Activated CD8-positive, alpha-beta T cell treated with anti-CD3 and anti-CD28 coated beads, Interleukin-2, amount 10 ng/mL, durations not matched to agents 7 days and 5 days (primary cell): ENCODE measurements around the gene RPL22. TPM values are rescaled to one million over a fixed set of nuclear protein-coding genes. Genes with fewer than 3 reads are reported as not detected.

ENCODE experiments used
- ATAC-seq: fragments of 150-1000 bp; cut with Tn5 transposase; one replicate; pipeline ENCODE4 v1.10.0; 2021; ENCODE audit warnings: moderate library complexity
- CTCF ChIA-PET: fragments of 350-600 bp; sonication (Branson Sonifier 250); formaldehyde crosslinking; loops from one replicate; lab custom pipeline; 2021; ENCODE audit warnings: antibody characterized with exemption; lab: Charles Lee
- POLR2A ChIA-PET: fragments of 350-600 bp; sonication (Branson Sonifier 250); formaldehyde crosslinking; loops from one replicate; lab custom pipeline; 2021; ENCODE audit warnings: antibody characterized with exemption; lab: Charles Lee
- DNase-seq: peaks from one replicate; pipeline ENCODE4 v3.0.0-alpha.2; 2020
- H3K27ac Mint-ChIP-seq: one replicate; pipeline ENCODE4 v1.8.0; 2021; ENCODE audit warnings: mild to moderate bottlenecking, mixed read lengths
- H3K27me3 Mint-ChIP-seq: one replicate; pipeline ENCODE4 v1.8.0; 2021; ENCODE audit warnings: low read depth, mixed read lengths
- H3K36me3 Mint-ChIP-seq: one replicate; pipeline ENCODE4 v1.8.0; 2021; ENCODE audit warnings: low read depth, mixed read lengths
- H3K4me1 Mint-ChIP-seq: one replicate; pipeline ENCODE4 v1.8.0; 2021; ENCODE audit warnings: low read depth, mixed read lengths
- H3K4me3 Mint-ChIP-seq: one replicate; pipeline ENCODE4 v1.8.0; 2021; ENCODE audit warnings: mild to moderate bottlenecking, mixed read lengths
- H3K9me3 Mint-ChIP-seq: one replicate; pipeline ENCODE4 v1.8.0; 2022; ENCODE audit warnings: mixed read lengths; ENCODE audit not compliant: insufficient read depth
- total RNA-seq, 2 experiments: library from RNA; stranded (reverse); gene quantifications; one replicate each; pipeline ENCODE4 v1.2.3, GENCODE V29; 2021

RPL22 gene
- total RNA-seq: 100 to 1,000 TPM; 304 to 325 TPM

GRCh38 chr1:6199298-6200187, at the start of gene RPL22:
RPL22 (minus strand) TSS chr1:6199595; CDS start chr1:6199573, 22 bp downstream.
- ATAC-seq: peak; percentile 98
- CTCF ChIA-PET: interaction anchor here (1.1 to 3.6 kb wide), 5 partner anchors 14 to 170 kb away, joined by 3 to 13 read pairs (median 4); no protein-coding TSS in a partner anchor
- H3K4me1 Mint-ChIP-seq: peaks cover 42% of the 10 kb centered on the region
- peak within 1 kb of the TSS; percentile 70 for H3K27ac Mint-ChIP-seq
- H3K36me3 Mint-ChIP-seq: peaks cover 27% of the 10 kb centered on the region
- POLR2A ChIA-PET: interaction anchor here (1.0 to 1.2 kb wide), 3 partner anchors 9 to 206 kb away, joined by 3 read pairs; no protein-coding TSS in a partner anchor
- no peaks in the 10 kb centered on the region for H3K27me3 Mint-ChIP-seq
- peak within 1 kb of the TSS; percentile 82 for H3K4me3 Mint-ChIP-seq
- DNase-seq: peak; percentile 99
- H3K9me3 Mint-ChIP-seq: no peaks in the 10 kb centered on the region

- CTCF ChIA-PET: interaction anchor here (0.9 to 5.1 kb wide), 11 partner anchors 12 to 232 kb away, joined by 3 to 73 read pairs (median 6); partner anchors contain the start of genes ACOT7 and ICMT
- Mint-ChIP-seq H3K36me3 (no peaks in the 10 kb centered on the region), H3K9me3 (no peaks in the 10 kb centered on the region), H3K27me3 (peaks cover 58% of the 10 kb centered on the region), H3K4me1 (peaks cover 12% of the 10 kb centered on the region), H3K27ac (no peak overlapping the region), H3K4me3 (no peak overlapping the region)
- POLR2A ChIA-PET: no interaction called here
- no peak for DNase-seq
- ATAC-seq: no peak
Observed at GRCh38 chr1:6248161-6248776, 48.9 kb upstream of the RPL22 start.

GRCh38 chr1:6247651-6248050, 48.3 kb upstream of the RPL22 start:
- POLR2A ChIA-PET: no interaction called here

GRCh38 chr1:6246497-6247467, 47.4 kb upstream of the RPL22 start:
- ATAC-seq (peak; percentile 64), DNase-seq (peak; percentile 85)
- no peaks in the 10 kb centered on the region for H3K9me3 Mint-ChIP-seq
- H3K4me1 Mint-ChIP-seq: peaks cover 10% of the 10 kb centered on the region
- H3K36me3 Mint-ChIP-seq: no peaks in the 10 kb centered on the region
- peak overlapping the region; percentile 57 for H3K4me3 Mint-ChIP-seq
- no peak overlapping the region for H3K27ac Mint-ChIP-seq
- ChIA-PET CTCF (interaction anchor here (0.6 to 5.1 kb wide), 55 partner anchors 9 to 306 kb away, joined by 3 to 73 read pairs (median 4); partner anchors contain the start of genes ACOT7, GPR153, HES2 and ICMT), POLR2A (interaction anchor here (1.0 kb wide), 2 partner anchors 157 to 243 kb away, joined by 3 read pairs; no protein-coding TSS in a partner anchor)
- H3K27me3 Mint-ChIP-seq: peaks cover 58% of the 10 kb centered on the region

More at GRCh38 chr1:6247651-6248050, 48.3 kb upstream of the RPL22 start:
- Mint-ChIP-seq H3K27me3 (peaks cover 61% of the 10 kb centered on the region), H3K4me1 (peaks cover 12% of the 10 kb centered on the region), H3K36me3 (no peaks in the 10 kb centered on the region), H3K9me3 (no peaks in the 10 kb centered on the region), H3K4me3 (no peak overlapping the region), H3K27ac (no peak overlapping the region)
- no peak for DNase-seq
- CTCF ChIA-PET: interaction anchor here (0.8 to 5.1 kb wide), 23 partner anchors 11 to 306 kb away, joined by 3 to 73 read pairs (median 7); partner anchors contain the start of genes ACOT7, ICMT, RNF207 and RPL22
- ATAC-seq: no peak

- Mint-ChIP-seq H3K4me1 (peaks cover 16% of the 10 kb centered on the region), H3K27me3 (peaks cover 62% of the 10 kb centered on the region), H3K27ac (no peak overlapping the region), H3K9me3 (no peaks in the 10 kb centered on the region), H3K4me3 (no peak overlapping the region), H3K36me3 (no peaks in the 10 kb centered on the region)
- ATAC-seq (peak; percentile 21), DNase-seq (peak; percentile 73)
- CTCF ChIA-PET: interaction anchor here (0.6 to 5.1 kb wide), 45 partner anchors 9 to 307 kb away, joined by 3 to 73 read pairs (median 5); partner anchors contain the start of genes ACOT7, GPR153, HES2 and ICMT
- POLR2A ChIA-PET: interaction anchor here (1.0 kb wide), 2 partner anchors 157 to 244 kb away, joined by 3 read pairs; no protein-coding TSS in a partner anchor
Observed at GRCh38 chr1:6245869-6246496, 46.6 kb upstream of the RPL22 start.

GRCh38 chr1:6245086-6245868, 45.9 kb upstream of the RPL22 start:
- no peaks in the 10 kb centered on the region for H3K9me3 Mint-ChIP-seq
- DNase-seq (peak; percentile 85), ATAC-seq (peak; percentile 81)
- no peak overlapping the region for H3K27ac Mint-ChIP-seq
- CTCF ChIA-PET: interaction anchor here (0.6 to 5.1 kb wide), 29 partner anchors 8 to 209 kb away, joined by 3 to 73 read pairs (median 4); partner anchors contain the start of genes ACOT7, GPR153, ICMT and RNF207
- H3K27me3 Mint-ChIP-seq: peaks cover 60% of the 10 kb centered on the region
- H3K4me3 Mint-ChIP-seq: no peak overlapping the region
- no peaks in the 10 kb centered on the region for H3K36me3 Mint-ChIP-seq
- peaks cover 16% of the 10 kb centered on the region for H3K4me1 Mint-ChIP-seq
- POLR2A ChIA-PET: interaction anchor here (1.0 kb wide), 1 partner anchor 158 kb away, joined by 3 read pairs; no protein-coding TSS in a partner anchor

- no peak overlapping the region for H3K4me3 Mint-ChIP-seq
- no peaks in the 10 kb centered on the region for H3K36me3 Mint-ChIP-seq
- no peak overlapping the region for H3K27ac Mint-ChIP-seq
- CTCF ChIA-PET: interaction anchor here (0.6 to 5.1 kb wide), 14 partner anchors 8 to 193 kb away, joined by 3 to 73 read pairs (median 4); partner anchors contain the start of genes GPR153, ICMT and RNF207
- no peaks in the 10 kb centered on the region for H3K9me3 Mint-ChIP-seq
- H3K4me1 Mint-ChIP-seq: peaks cover 16% of the 10 kb centered on the region
- DNase-seq (no peak), ATAC-seq (no peak)
- POLR2A ChIA-PET: no interaction called here
- peaks cover 63% of the 10 kb centered on the region for H3K27me3 Mint-ChIP-seq
Observed at GRCh38 chr1:6244401-6245049, 45.1 kb upstream of the RPL22 start.

- POLR2A ChIA-PET: no interaction called here
- DNase-seq: no peak
- H3K36me3 Mint-ChIP-seq: no peaks in the 10 kb centered on the region
- CTCF ChIA-PET: interaction anchor here (1.0 to 5.1 kb wide), 5 partner anchors 7 to 105 kb away, joined by 3 to 73 read pairs (median 4); partner anchors contain the start of gene ICMT
- ATAC-seq: no peak
- no peak within 1 kb of the TSS for H3K27ac Mint-ChIP-seq
- H3K4me3 Mint-ChIP-seq: no peak within 1 kb of the TSS
- H3K9me3 Mint-ChIP-seq: no peaks in the 10 kb centered on the region
- H3K27me3 Mint-ChIP-seq: peaks cover 69% of the 10 kb centered on the region
- H3K4me1 Mint-ChIP-seq: peaks cover 19% of the 10 kb centered on the region
Observed at GRCh38 chr1:6243993-6244392, 44.6 kb upstream of the RPL22 start, which contains the start of gene HES3. HES3 (plus strand) TSS chr1:6244179; CDS start chr1:6244366, 187 bp downstream.
